Measurements from ENCODE around the gene PLA2G1B. TPM values are rescaled to one million over a fixed set of nuclear protein-coding genes. Genes with fewer than 3 reads are reported as not detected.

PLA2G1B gene
- total RNA-seq, 1 donor from 2014 or later, result not detected

DNA sequence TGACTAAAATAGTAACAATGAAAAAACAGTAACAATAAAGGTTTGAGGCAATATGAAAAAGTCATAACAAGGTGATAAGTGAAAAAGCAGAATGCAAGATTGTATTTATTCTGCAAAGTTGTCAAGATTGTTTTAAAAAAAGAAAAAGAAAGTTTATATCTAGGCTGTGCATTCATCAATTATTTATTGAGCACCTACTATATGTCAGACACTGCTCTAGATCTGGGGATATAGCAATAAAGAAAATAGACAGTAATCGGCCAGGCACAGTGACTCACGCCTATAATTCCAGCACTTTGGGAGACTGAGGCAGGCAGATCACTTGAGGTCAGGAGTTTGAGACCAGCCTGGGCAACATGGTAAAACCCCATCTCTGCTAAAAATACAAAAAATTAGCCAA is 3.8 kb downstream of the PLA2G1B start:
- H3K4me1 Mint-ChIP-seq, result peaks cover 8% of the 10 kb centered on the region
- H3K27me3 Mint-ChIP-seq (ENCODE audit: low read depth), result peaks cover 33% of the 10 kb centered on the region
- H3K4me3 Mint-ChIP-seq, result peak overlapping the region; percentile 2
- no peak for DNase-seq (ENCODE audit: low read depth, low spot score)
- TF ChIP-seq, protein P1, sequence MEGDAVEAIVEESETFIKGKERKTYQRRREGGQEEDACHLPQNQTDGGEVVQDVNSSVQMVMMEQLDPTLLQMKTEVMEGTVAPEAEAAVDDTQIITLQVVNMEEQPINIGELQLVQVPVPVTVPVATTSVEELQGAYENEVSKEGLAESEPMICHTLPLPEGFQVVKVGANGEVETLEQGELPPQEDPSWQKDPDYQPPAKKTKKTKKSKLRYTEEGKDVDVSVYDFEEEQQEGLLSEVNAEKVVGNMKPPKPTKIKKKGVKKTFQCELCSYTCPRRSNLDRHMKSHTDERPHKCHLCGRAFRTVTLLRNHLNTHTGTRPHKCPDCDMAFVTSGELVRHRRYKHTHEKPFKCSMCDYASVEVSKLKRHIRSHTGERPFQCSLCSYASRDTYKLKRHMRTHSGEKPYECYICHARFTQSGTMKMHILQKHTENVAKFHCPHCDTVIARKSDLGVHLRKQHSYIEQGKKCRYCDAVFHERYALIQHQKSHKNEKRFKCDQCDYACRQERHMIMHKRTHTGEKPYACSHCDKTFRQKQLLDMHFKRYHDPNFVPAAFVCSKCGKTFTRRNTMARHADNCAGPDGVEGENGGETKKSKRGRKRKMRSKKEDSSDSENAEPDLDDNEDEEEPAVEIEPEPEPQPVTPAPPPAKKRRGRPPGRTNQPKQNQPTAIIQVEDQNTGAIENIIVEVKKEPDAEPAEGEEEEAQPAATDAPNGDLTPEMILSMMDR (conservative IDR thresholded peaks at IDR 0.05), result no peak
- no peak overlapping the region for H3K27ac Mint-ChIP-seq (ENCODE audit: unreplicated experiment)
- H3K9me3 Mint-ChIP-seq, result no peaks in the 10 kb centered on the region
- H3K36me3 Mint-ChIP-seq (ENCODE audit: low read depth), result no peaks in the 10 kb centered on the region

- H3K4me3 Mint-ChIP-seq, result no peak overlapping the region
These were observed 6.0 kb downstream of the PLA2G1B start for GRCh38 chr12:120321382-120322202.

DNA sequence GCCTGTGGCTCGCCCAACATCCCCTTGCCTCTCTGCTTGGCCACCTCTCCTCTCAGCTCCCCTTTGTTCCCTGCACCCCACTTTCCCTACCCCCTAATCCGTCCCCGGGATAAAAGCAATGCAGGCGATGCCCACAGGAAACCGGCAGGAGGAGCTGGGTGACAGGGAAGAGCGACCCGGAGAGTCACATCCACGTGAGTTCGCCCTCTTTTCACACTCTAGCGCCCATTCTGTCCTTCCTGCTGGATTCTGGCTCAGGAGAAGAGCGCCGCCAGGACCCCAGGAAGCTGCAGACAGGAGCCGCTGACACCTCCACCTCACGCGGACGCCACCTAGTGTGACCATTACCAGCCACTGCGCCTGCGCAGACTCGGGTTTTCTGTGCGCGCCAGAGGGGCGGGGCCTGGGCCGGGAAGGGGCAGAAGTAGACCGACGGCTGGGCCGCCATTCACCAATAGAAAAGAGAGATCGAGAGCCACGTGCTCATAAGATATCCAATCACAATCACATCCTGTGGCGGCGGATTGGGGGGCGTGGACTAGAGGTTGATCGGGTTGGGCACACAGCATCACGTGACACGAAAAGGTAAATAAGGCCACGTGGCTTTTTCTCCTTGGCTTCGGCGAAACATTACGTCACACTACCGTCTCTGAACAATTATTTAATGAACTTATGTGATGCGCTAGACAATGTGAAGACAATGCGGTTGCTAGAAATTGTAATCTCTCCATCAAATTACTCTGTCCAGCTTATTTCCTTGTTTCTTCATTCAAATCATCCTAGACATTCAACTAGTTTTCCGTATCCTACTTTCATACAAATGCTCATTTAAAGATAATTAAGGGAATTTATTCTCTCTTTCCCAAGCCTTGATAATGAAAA is 10.1 kb downstream of the PLA2G1B start:
- H3K9me3 Mint-ChIP-seq, result no peaks in the 10 kb centered on the region
- TF ChIP-seq, protein P1 (conservative IDR thresholded peaks at IDR 0.05), result peak; percentile 68
- peak overlapping the region; percentile 78 for H3K4me3 Mint-ChIP-seq
- peaks cover 14% of the 10 kb centered on the region for H3K4me1 Mint-ChIP-seq
- peak overlapping the region; percentile 52 for H3K27ac Mint-ChIP-seq (ENCODE audit: unreplicated experiment)
- peaks cover 18% of the 10 kb centered on the region for H3K27me3 Mint-ChIP-seq (ENCODE audit: low read depth)
- H3K36me3 Mint-ChIP-seq (ENCODE audit: low read depth), result no peaks in the 10 kb centered on the region
- DNase-seq (ENCODE audit: low read depth, low spot score), result peak; percentile 100

More at GRCh38 chr12:120321382-120322202, 6.0 kb downstream of the PLA2G1B start:
- Mint-ChIP-seq H3K36me3 (ENCODE audit: low read depth) (no peaks in the 10 kb centered on the region), H3K27ac (ENCODE audit: unreplicated experiment) (no peak overlapping the region), H3K9me3 (no peaks in the 10 kb centered on the region), H3K4me1 (peaks cover 20% of the 10 kb centered on the region), H3K27me3 (ENCODE audit: low read depth) (peaks cover 35% of the 10 kb centered on the region)
- DNase-seq (ENCODE audit: low read depth, low spot score), result no peak
- TF ChIP-seq, protein P1 (conservative IDR thresholded peaks at IDR 0.05), result no peak

- Mint-ChIP-seq H3K4me1 (peaks cover 14% of the 10 kb centered on the region), H3K27ac (ENCODE audit: unreplicated experiment) (peak overlapping the region; percentile 52), H3K9me3 (no peaks in the 10 kb centered on the region), H3K27me3 (ENCODE audit: low read depth) (peaks cover 14% of the 10 kb centered on the region), H3K4me3 (peak overlapping the region; percentile 78), H3K36me3 (ENCODE audit: low read depth) (no peaks in the 10 kb centered on the region)
- DNase-seq (ENCODE audit: low read depth, low spot score), result no peak
- TF ChIP-seq, protein P1 (conservative IDR thresholded peaks at IDR 0.05), result no peak
These were observed 10.8 kb downstream of the PLA2G1B start for GRCh38 chr12:120316798-120317223.

- no peak overlapping the region for H3K27ac Mint-ChIP-seq (ENCODE audit: unreplicated experiment)
- peaks cover 2% of the 10 kb centered on the region for H3K27me3 Mint-ChIP-seq (ENCODE audit: low read depth)
- TF ChIP-seq, protein P1 (conservative IDR thresholded peaks at IDR 0.05), result peak; percentile 36
These were observed 13.4 kb downstream of the PLA2G1B start for GRCh38 chr12:120314220-120314619.

More at GRCh38 chr12:120314220-120314619, 13.4 kb downstream of the PLA2G1B start:
- no peak for DNase-seq (ENCODE audit: low read depth, low spot score)
- Mint-ChIP-seq H3K9me3 (no peaks in the 10 kb centered on the region), H3K36me3 (ENCODE audit: low read depth) (no peaks in the 10 kb centered on the region), H3K4me3 (no peak overlapping the region), H3K4me1 (peaks cover 14% of the 10 kb centered on the region)
